Lung (tissue), 12 donors: ENCODE results near the gene ADH1C. TPM values are rescaled to one million over a fixed set of nuclear protein-coding genes. Genes with fewer than 3 reads are reported as not detected.
"Not testable (repeated sequence)": the region's sequence is repeated elsewhere in the genome, so short reads cannot be mapped to it uniquely, and the experiment has no call there.

ENCODE experiments used
- ATAC-seq: fragments of 200-7000 bp; cut with Tn5 transposase; one replicate; pipeline ENCODE4 v1.9.1; 2020; ENCODE audit warnings: moderate number of reproducible peaks; ENCODE audit not compliant: insufficient read depth, low FRiP score
- DNase-seq, 3 donors: peaks; one replicate each; pipeline ENCODE4 v3.0.0-alpha.2; 2013 to 2017
- H3K27ac ChIP-seq, 2 donors: one replicate each; pipeline ENCODE4 v1.5.1; 2013; ENCODE audit warnings: mild to moderate bottlenecking in 2 of 2, moderate library complexity in 2 of 2, control low read depth in 1 of 2, inconsistent platforms in 1 of 2, low read depth in 1 of 2, low read length in 1 of 2
- H3K27me3 ChIP-seq, 3 donors: one replicate each; pipeline ENCODE4 v1.5.1; 2013; ENCODE audit warnings: low read length in 2 of 3; ENCODE audit not compliant: control insufficient read depth in 3 of 3, insufficient read depth in 3 of 3
- H3K36me3 ChIP-seq, 4 donors: one replicate each; pipeline ENCODE4 v1.5.1; 2013; ENCODE audit warnings: low read length in 4 of 4, mild to moderate bottlenecking in 1 of 4, moderate library complexity in 1 of 4; ENCODE audit not compliant: control insufficient read depth in 4 of 4, insufficient read depth in 4 of 4
- H3K4me1 ChIP-seq, 5 donors: one replicate each; pipeline ENCODE4 v1.5.1; 2013; ENCODE audit warnings: low read length in 5 of 5, mild to moderate bottlenecking in 2 of 5, moderate library complexity in 1 of 5; ENCODE audit not compliant: control insufficient read depth in 5 of 5, insufficient read depth in 5 of 5
- H3K4me3 ChIP-seq: one replicate; pipeline ENCODE4 v1.5.1; 2013; ENCODE audit warnings: mild to moderate bottlenecking, control low read depth, moderate library complexity
- H3K9ac ChIP-seq, 2 donors: one replicate each; pipeline ENCODE4 v1.5.1; 2013; ENCODE audit warnings: low read length in 2 of 2, control low read depth in 1 of 2; ENCODE audit not compliant: insufficient read depth in 1 of 2
- H3K9me3 ChIP-seq, 4 donors: one replicate each; pipeline ENCODE4 v1.5.1; 2013; ENCODE audit warnings: low read length in 3 of 4, mild to moderate bottlenecking in 1 of 4, moderate library complexity in 1 of 4; ENCODE audit not compliant: control insufficient read depth in 4 of 4, insufficient read depth in 3 of 4
- CTCF ChIP-seq: IDR thresholded peaks from 2 replicates; pipeline ENCODE4 v1.5.1; 2012; ENCODE audit warnings: mild to moderate bottlenecking; ENCODE audit errors: control extremely low read depth, extremely low read depth
- WGBS, 2 donors: extraction: QIAGEN DNeasy Blood & Tissue Kit; methylation state at CpG; one replicate each; pipeline ENCODE4 v1.1.7; 2013; 5-methylcytosine and 5-hydroxymethylcytosine counted together
- polyA plus RNA-seq, 2 donors: library from polyadenylated mRNA; stranded (reverse); fragments of 200-250 nt; gene quantifications; one replicate each; pipeline ENCODE4 v1.2.1, GENCODE V29; 2013
- total RNA-seq, 2 donors: library from RNA; depleted of rRNA in 1 of 2; stranded (reverse); fragments of >200 nt in 1 of 2; gene quantifications; one replicate each; pipeline ENCODE4 v1.2.1, GENCODE V29; 2014 to 2021
- donor health status: control.
- donor health status: control.
- donor health status: Bipolar disorder and iron deficiency.
- donor health status: healthy.
- donor health status: DM: yes; HTN: yes; CAD: no.

ADH1C gene
- total and polyA plus RNA-seq, 4 donors = 2.6 to 14.8 (median 6.4) TPM

GRCh38 chr4:99351487-99351886 is 1.1 kb downstream of the ADH1C start:
- WGBS, 2 donors = 89 to 90% methylated on average over 2 of the region's 2 CpGs
- H3K4me3 ChIP-seq = no peak overlapping the region
- no peaks in the 10 kb centered on the region for H3K36me3 ChIP-seq
- H3K9ac ChIP-seq = peak overlapping the region in 1 of 2 donors; percentile 28
- ATAC-seq (no peak), DNase-seq (no peak)
- H3K27me3 ChIP-seq = no peaks in the 10 kb centered on the region
- peaks cover 0 to 24% (median 0%) of the 10 kb centered on the region in 5 donors for H3K4me1 ChIP-seq
- no peak overlapping the region for H3K27ac ChIP-seq
- no peak for TF ChIP-seq CTCF
- peaks cover 0 to 3% (median 0%) of the 10 kb centered on the region in 4 donors for H3K9me3 ChIP-seq

GRCh38 chr4:99349338-99349737 is 3.2 kb downstream of the ADH1C start:
- ATAC-seq = no peak
- no peak overlapping the region for H3K4me3 ChIP-seq
- no peaks in the 10 kb centered on the region for H3K36me3 ChIP-seq
- H3K9ac ChIP-seq = no peak overlapping the region
- H3K27me3 ChIP-seq = no peaks in the 10 kb centered on the region
- TF ChIP-seq CTCF = no peak
- H3K27ac ChIP-seq = no peak overlapping the region
- peak in 1 of 3 donors; percentile 62 for DNase-seq
- H3K4me1 ChIP-seq = peaks cover 0 to 24% (median 0%) of the 10 kb centered on the region in 5 donors
- peaks cover 0 to 3% (median 0%) of the 10 kb centered on the region in 4 donors for H3K9me3 ChIP-seq

- WGBS, 2 donors = 75 to 78% methylated on average over 7 of the region's 7 CpGs
- ATAC-seq = not testable (repeated sequence)
Observed at GRCh38 chr4:99342624-99343023, 9.9 kb downstream of the ADH1C start.

DNA sequence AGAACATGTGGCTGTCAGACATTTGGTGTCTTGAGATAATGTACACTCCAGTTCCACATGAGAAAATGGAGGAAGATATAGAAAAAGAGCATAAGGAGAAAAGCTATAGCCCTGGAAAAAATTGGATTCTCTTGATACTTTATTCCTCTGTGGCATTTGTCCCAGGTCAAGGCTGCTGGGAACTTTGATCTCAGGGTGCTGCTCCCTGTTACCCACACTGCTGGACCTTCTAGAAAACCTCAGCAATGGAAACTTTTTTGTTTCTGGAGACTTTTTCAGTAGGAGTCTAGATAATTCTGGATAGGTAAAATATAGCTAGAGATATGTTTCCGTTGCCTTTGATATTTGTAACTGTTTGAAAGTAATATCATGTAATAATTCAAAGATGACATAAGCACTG is 11.1 kb downstream of the ADH1C start:
- H3K27ac ChIP-seq = no peak overlapping the region
- peaks cover 0 to 14% (median 0%) of the 10 kb centered on the region in 5 donors for H3K4me1 ChIP-seq
- H3K36me3 ChIP-seq = no peaks in the 10 kb centered on the region
- 93 to 100% methylated on average over 1 of the region's 1 CpG for WGBS, 2 donors
- ATAC-seq (no peak), DNase-seq (no peak)
- H3K27me3 ChIP-seq = no peaks in the 10 kb centered on the region
- H3K4me3 ChIP-seq = no peak overlapping the region
- no peak for TF ChIP-seq CTCF
- no peaks in the 10 kb centered on the region for H3K9me3 ChIP-seq
- no peak overlapping the region for H3K9ac ChIP-seq

More at GRCh38 chr4:99342624-99343023, 9.9 kb downstream of the ADH1C start:
- DNase-seq, H3K9ac ChIP-seq, H3K36me3 ChIP-seq, H3K27ac ChIP-seq, H3K4me3 ChIP-seq, H3K9me3 ChIP-seq, H3K27me3 ChIP-seq: not testable (repeated sequence)
- H3K4me1 ChIP-seq = peaks cover 0 to 14% (median 0%) of the 10 kb centered on the region in 5 donors
